Hepatic stellate cell (primary cell): Measurements from ENCODE around the gene APC2.
"Not testable (repeated sequence)": the region's sequence is repeated elsewhere in the genome, so short reads cannot be mapped to it uniquely, and the experiment has no call there.

ENCODE experiments used
- DNase-seq: peaks from one replicate; pipeline ENCODE4 v3.0.0; 2011; ENCODE audit warnings: low spot score

Gene APC2

GRCh38 chr19:1466018-1466460 lies 16.1 kb downstream of the APC2 start:
- DNase-seq: no peak

GRCh38 chr19:1466461-1467214 lies 16.7 kb downstream of the APC2 start:
- DNase-seq: no peak

- no peak for DNase-seq
Measured at GRCh38 chr19:1467215-1467489, 17.2 kb downstream of the APC2 start.

DNA sequence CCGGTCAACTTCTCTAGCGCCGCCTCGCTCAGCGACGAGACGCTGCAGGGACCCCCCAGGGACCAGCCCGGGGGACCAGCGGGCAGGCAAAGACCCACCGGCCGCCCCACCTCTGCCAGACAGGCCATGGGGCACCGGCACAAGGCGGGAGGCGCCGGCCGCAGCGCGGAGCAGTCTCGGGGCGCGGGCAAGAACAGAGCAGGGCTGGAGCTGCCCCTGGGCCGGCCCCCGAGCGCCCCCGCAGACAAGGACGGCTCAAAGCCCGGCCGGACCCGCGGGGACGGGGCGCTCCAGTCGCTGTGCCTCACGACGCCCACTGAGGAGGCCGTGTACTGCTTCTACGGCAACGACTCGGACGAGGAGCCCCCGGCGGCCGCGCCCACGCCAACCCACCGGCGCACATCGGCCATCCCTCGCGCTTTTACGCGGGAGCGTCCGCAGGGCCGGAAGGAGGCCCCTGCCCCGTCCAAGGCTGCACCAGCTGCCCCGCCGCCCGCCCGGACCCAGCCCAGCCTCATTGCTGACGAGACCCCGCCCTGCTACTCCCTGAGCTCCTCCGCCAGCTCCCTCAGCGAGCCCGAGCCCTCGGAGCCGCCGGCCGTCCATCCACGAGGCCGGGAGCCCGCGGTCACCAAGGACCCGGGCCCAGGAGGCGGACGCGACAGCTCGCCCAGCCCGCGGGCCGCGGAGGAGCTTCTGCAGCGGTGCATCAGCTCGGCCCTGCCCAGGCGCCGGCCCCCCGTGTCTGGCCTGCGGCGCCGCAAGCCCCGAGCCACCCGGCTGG lies 17.8 kb downstream of the APC2 start:
- DNase-seq: no peak

GRCh38 chr19:1468274-1468820 lies 18.4 kb downstream of the APC2 start:
- no peak for DNase-seq

DNA sequence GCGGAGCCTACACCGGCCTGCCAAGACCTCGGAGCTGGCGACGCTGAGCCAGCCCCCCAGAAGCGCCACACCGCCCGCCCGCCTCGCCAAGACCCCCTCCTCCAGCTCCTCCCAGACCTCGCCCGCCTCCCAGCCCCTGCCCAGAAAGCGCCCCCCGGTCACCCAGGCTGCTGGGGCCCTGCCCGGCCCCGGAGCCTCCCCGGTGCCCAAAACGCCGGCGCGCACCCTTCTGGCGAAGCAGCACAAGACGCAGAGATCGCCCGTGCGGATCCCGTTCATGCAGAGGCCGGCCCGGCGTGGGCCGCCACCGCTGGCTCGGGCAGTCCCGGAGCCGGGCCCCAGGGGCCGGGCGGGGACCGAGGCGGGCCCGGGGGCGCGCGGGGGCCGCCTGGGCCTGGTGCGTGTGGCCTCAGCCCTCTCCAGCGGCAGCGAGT lies 18.9 kb downstream of the APC2 start:
- DNase-seq: no peak

DNA sequence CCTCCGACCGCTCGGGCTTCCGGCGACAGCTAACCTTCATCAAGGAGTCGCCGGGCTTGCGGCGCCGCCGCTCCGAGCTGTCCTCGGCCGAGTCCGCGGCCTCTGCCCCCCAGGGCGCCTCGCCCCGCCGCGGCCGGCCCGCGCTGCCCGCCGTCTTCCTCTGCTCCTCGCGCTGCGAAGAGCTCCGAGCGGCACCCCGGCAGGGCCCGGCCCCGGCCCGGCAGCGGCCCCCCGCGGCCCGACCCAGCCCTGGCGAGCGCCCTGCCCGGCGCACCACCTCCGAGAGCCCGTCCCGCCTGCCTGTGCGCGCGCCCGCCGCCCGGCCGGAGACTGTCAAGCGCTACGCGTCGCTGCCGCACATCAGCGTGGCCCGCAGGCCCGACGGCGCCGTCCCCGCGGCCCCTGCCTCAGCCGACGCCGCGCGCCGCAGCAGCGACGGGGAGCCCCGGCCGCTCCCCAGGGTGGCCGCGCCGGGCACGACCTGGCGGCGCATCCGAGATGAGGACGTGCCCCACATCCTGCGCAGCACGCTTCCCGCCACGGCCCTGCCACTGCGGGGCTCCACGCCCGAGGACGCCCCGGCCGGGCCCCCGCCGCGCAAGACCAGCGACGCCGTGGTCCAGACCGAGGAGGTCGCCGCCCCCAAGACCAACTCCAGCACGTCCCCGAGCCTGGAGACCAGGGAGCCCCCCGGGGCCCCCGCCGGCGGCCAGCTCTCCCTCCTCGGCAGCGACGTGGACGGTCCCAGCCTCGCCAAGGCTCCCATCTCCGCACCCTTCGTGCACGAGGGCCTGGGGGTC lies 19.5 kb downstream of the APC2 start:
- DNase-seq: no peak

GRCh38 chr19:1470055-1470304 lies 20.1 kb downstream of the APC2 start:
- no peak for DNase-seq

DNA sequence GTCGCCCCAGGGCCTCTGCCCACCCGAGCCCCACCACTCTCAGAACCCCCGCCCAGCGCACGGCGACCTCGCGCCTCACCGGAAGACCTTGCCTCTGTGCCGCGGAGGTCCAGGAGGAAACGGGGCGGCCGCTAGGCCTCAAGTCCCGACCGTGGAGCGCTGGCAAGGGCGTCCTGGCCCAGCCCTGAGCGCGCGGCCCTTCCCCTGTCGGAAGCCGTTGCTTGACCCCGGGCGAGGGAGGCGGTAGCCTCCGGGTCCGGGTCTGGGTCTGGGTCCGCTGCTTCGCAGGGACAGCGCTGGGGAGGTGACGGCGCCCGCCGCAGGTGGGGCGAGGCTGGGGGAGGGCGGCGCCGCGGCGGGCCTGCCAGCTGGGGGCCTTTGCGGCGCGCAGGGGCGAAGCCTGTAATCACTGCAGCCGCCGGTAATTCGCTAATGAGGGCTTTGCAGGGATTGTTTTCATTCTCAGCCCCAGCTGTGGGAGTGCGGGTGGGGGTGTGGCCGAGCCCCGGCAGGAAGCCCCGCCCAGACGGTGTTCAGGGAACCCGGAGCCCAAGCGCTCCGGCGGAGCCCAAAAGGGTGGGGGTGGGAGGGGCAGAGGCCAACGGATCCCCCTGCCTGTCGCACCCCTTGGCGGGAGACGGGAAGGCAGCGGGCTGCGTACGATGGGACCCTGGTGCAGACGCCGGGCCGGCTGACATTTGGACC lies 20.5 kb downstream of the APC2 start:
- DNase-seq: no peak

DNA sequence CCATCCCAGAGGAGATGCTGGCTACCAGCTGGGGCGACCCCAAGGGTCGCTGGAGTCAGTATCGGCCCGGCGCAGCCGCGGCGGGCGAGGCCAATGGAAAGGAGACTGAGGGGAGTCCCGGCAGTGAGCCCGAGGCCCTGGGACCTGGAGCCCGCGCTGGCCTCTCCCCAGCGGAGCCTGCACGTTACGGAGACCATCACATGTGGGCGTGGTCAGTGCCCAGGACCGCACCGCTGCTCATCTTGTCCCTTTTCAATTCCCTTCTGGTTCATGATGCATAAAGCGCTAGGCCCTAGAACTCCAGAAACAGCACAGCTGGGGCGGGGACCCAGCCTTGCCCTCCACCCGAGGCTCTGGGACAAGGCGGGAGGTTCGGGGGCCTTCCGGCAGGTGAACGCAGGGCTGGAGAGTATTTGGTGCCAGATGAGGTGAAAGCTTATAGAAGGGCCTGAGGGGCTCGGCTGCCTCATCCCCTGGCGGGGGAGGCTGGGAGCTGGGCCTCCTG lies 21.1 kb downstream of the APC2 start:
- DNase-seq: no peak

- DNase-seq: no peak
Measured at GRCh38 chr19:1471515-1472160, 21.7 kb downstream of the APC2 start.

- no peak for DNase-seq
Measured at GRCh38 chr19:1472231-1473084, 22.5 kb downstream of the APC2 start.

GRCh38 chr19:1473085-1473851 lies 23.3 kb downstream of the APC2 start:
- DNase-seq: no peak

GRCh38 chr19:1474011-1474764 lies 24.3 kb downstream of the APC2 start:
- DNase-seq: peak; percentile 36

- DNase-seq: no peak
Measured at GRCh38 chr19:1474765-1475351, 24.9 kb downstream of the APC2 start.

DNA sequence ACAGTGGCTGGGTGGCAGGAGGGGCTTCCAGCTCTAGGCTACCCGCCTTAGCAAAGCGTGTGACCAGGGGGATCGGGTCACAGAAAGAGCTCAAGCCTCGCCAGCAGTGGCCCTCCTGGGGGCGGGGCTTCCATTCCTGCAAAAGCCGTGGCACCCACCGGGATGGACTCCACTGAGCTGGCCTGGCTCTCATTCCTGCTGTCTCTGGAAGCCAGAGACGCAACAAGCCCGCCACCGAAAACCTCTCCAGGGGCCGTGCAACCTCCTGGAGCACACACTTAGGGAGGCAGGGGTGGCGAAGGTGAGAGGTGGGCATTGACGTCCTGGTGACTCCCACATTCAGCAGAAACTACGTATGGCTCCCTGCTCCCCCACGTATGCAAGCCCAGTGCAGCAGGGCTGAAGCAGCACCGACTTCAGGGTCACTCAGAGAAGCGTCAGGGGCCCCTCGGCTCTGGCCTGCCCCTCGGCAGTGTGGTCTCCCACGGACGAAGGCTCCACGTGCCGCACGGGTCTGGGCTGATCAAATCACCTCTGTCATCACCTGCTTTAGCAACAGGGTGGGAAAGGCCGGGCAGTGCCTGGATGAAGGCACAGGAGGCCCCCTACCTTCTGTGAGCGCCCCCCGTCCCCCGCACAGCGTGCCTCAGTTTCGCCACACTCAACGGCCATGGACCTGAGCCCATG lies 26.0 kb downstream of the APC2 start:
- DNase-seq: no peak

DNA sequence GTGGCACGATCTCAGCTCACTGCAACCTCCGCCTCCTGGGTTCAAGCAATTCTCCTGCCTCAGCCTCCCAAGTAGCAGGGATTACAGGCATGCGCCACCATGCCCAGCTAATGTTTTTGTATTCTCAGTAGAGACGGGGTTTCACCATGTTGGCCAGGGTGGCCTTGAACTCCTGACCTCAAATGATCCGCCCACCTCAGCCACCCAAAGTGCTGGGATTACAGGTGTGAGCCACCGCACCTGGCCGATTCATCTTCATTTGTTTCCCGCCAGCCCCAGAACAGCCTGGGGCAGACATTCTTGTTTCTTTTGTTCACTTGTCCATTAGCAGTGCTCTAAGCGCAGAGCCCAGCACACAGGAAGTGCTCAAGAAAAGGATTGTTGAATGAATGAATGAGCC lies 27.1 kb downstream of the APC2 start:
- not testable (repeated sequence) for DNase-seq
